Stimulated activated CD8-positive, alpha-beta memory T cell treated with anti-CD3 and anti-CD28 coated beads, Interleukin-12 subunit alpha, Interleukin-12 subunit beta, amount 100 ng/mL, for 24 hours (primary cell): ENCODE measurements around the gene PPM1A.

Experiments used
- DNase-seq: peaks from one replicate; pipeline ENCODE4 v3.0.0-alpha.2; 2020; ENCODE audit errors: extremely low read depth

The PPM1A gene

GRCh38 chr14:60266021-60266937, 17.3 kb downstream of the PPM1A start:
- no peak for DNase-seq

- DNase-seq: no peak
Observed at GRCh38 chr14:60272177-60272576, 23.2 kb downstream of the PPM1A start.

GRCh38 chr14:60273956-60274355, 24.9 kb downstream of the PPM1A start:
- no peak for DNase-seq

GRCh38 chr14:60274448-60274847, 25.4 kb downstream of the PPM1A start:
- no peak for DNase-seq

GRCh38 chr14:60275932-60276331, 26.9 kb downstream of the PPM1A start:
- DNase-seq: no peak

- no peak for DNase-seq
Observed at GRCh38 chr14:60276347-60276746, 27.3 kb downstream of the PPM1A start.

- DNase-seq: no peak
Observed at GRCh38 chr14:60277605-60278190, 28.7 kb downstream of the PPM1A start.

GRCh38 chr14:60278350-60278749, 29.3 kb downstream of the PPM1A start:
- no peak for DNase-seq

- no peak for DNase-seq
Observed at GRCh38 chr14:60287452-60287851, 38.4 kb downstream of the PPM1A start.

- DNase-seq: no peak
Observed at GRCh38 chr14:60288279-60288678, 39.3 kb downstream of the PPM1A start.

GRCh38 chr14:60294411-60295069, 45.5 kb downstream of the PPM1A start:
- no peak for DNase-seq

GRCh38 chr14:60300019-60300418, 51.0 kb downstream of the PPM1A start:
- no peak for DNase-seq

GRCh38 chr14:60301685-60302084, 52.7 kb downstream of the PPM1A start:
- no peak for DNase-seq

- DNase-seq: no peak
Observed at GRCh38 chr14:60302663-60303062, 53.6 kb downstream of the PPM1A start.

- no peak for DNase-seq
Observed at GRCh38 chr14:60303745-60304144, 54.7 kb downstream of the PPM1A start.

GRCh38 chr14:60304509-60304908, 55.5 kb downstream of the PPM1A start:
- DNase-seq: no peak

GRCh38 chr14:60309867-60310552, 61.0 kb downstream of the PPM1A start:
- no peak for DNase-seq

- no peak for DNase-seq
Observed at GRCh38 chr14:60311417-60311816, 62.4 kb downstream of the PPM1A start.

GRCh38 chr14:60313093-60313492, 64.1 kb downstream of the PPM1A start:
- no peak for DNase-seq

GRCh38 chr14:60315196-60315990, 66.4 kb downstream of the PPM1A start:
- no peak for DNase-seq

- no peak for DNase-seq
Observed at GRCh38 chr14:60317609-60318008, 68.6 kb downstream of the PPM1A start.
